Skin of body (tissue), 2 donors: ENCODE results near the gene CBFA2T2. TPM values are rescaled to one million over a fixed set of nuclear protein-coding genes. Genes with fewer than 3 reads are reported as not detected.
"Not testable (repeated sequence)": the region's sequence is repeated elsewhere in the genome, so short reads cannot be mapped to it uniquely, and the experiment has no call there.

Experiments used
- DNase-seq: peaks from one replicate; lab custom pipeline; 2025; lab: John Stamatoyannopoulos, UW
- total RNA-seq: library from RNA; depleted of rRNA; stranded (reverse); fragments of >200 nt; gene quantifications from one replicate; pipeline ENCODE4 v1.2.3, GENCODE V29; 2014

The CBFA2T2 gene
- total RNA-seq, 1 donor from 2014 or later = 14.4 TPM

GRCh38 chr20:33470457-33470856 is 19.4 kb upstream of the CBFA2T2 start:
- DNase-seq = no peak

DNA sequence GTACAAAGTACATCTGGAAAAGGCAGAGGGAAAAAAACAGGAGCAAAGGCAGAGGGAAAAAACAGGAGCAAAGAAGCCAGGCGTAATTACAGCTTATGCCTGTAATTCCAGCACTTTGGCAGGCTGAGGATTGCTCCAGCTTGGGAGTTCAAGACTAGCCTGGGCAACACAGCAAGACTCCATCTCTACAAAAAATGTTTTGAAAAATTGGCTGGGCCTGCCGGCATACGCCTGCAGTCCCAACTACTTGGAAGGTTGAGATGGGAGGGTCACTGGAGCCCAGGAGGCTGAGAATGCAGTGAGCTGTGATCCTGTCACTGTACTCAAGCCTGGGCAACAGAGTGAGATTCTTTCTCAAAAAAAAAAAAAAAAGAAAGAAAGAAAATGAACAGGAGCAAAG is 19.0 kb upstream of the CBFA2T2 start:
- no peak for DNase-seq

DNA sequence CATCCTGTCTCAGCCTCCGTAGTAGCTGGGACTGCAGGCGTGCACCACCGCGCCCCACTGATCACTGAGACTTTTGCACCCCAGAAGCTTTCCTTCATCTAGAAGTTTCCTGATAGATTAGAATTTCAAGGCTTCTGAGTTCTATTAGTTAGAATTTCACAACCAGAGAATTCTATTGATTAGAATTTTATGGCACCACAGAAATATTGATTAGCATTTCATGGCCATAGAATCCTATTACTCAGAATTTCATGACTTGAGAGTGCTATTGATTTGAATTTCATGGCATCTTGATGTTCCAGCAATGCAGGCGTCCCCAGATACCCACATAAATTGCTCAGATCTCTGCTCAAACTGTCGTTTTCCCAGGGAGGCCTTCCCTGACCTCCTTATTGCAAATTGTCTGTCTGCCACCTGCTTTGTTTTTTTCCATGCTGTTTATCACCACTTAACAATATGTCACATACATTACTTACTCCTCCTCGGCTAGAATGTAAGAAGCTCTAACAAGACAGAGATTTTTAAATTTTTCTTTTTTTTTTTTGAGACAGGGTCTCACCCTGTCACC is 16.9 kb upstream of the CBFA2T2 start:
- no peak for DNase-seq

GRCh38 chr20:33474097-33474873 is 15.6 kb upstream of the CBFA2T2 start:
- DNase-seq = no peak

- no peak for DNase-seq
Observed at GRCh38 chr20:33474963-33475362, 14.9 kb upstream of the CBFA2T2 start.

GRCh38 chr20:33475381-33476152 is 14.3 kb upstream of the CBFA2T2 start:
- no peak for DNase-seq

DNA sequence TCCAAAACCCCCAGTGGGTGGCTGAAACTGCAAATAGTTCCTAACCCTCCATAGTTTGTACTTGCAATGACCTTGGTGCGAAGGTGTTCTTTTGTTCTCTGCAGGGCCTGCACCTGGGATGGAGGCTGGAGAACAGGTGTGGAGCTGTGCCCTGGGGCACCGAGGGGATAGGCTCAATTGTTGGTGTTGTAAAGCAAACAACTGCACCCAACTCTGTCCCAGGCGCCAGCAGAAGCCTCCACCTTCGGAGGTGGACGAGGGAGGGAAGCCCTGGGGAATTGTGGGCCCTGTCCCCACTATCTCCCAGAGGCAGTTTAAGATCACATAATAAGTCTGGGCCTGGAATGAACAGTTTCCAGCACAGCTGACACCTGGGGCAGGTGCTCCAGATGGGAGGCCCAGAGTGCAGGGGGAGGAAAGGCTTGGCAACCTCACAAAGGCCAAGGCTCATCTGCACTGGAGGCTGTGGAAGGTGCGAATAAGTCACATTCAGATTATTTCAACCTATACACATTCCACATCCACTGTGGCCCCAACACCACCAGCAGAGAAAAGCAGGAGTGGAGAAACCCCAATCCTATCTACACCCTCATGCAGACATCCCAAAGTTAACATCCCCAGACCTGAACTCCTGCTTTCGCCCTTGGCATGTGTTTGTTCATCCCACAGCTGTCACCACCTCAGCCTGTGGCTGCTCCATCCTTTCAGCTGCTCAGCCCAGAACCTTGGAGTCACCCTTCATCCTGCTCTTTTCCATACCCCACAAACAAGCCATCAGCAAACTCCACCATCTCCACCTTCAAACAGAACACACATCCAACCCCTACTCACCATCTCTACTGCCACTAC is 12.3 kb upstream of the CBFA2T2 start:
- DNase-seq = no peak

DNA sequence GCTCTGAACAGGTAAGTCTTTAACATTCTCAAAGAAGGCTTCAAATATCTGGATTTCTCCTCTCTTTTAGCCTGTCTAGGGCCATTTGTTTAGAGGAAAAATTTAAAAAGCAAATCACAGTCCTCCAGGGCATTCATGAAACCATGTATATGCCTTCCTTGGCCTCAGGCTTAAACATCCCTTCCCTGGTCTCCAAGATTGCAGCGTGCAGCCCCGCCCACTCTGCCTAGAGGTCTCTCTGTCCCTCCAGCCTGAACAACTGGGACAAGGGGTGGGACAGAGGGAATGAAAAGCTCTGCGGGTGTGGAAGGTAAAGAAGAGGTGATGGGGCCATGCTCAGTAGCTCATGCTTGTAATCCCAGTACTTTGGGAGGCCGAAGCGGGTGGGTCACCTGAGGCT is 9.8 kb upstream of the CBFA2T2 start:
- no peak for DNase-seq

DNA sequence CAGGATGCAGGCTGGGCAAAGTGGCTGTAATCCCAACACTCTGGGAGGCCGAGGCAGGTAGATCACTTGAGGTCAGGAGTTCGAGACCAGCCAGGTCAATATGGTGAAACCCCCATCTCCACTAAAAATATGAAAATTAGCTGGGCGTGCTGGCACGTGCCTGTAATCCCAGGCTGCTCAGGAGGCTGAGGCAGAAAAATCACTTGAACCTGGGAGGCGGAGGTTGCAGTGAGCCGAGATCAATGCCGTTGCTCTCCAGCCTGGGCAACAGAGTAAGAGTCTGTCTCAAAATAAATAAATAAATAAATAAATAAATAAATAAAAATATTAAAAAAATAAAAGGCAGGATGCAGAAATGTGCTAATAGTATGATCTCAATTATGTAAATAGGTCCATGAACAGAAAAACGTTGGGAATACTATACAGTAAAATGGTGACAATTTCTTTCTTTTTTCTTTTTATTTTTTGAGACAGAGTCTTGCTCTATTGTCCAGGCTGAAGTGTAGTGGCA is 8.4 kb upstream of the CBFA2T2 start:
- no peak for DNase-seq

GRCh38 chr20:33482581-33482980 is 7.3 kb upstream of the CBFA2T2 start:
- DNase-seq = no peak

GRCh38 chr20:33483186-33483585 is 6.7 kb upstream of the CBFA2T2 start:
- not testable (repeated sequence) for DNase-seq

- DNase-seq = no peak
Observed at GRCh38 chr20:33488201-33488600, 1.7 kb upstream of the CBFA2T2 start.

- DNase-seq = not testable (repeated sequence)
Observed at GRCh38 chr20:33488661-33489494, 1.0 kb upstream of the CBFA2T2 start.

GRCh38 chr20:33489495-33490022 is 337 bp upstream of the CBFA2T2 start:
- peak; percentile 94 for DNase-seq

- no peak for DNase-seq
Observed at GRCh38 chr20:33490934-33491656, 1.2 kb downstream of the CBFA2T2 start.

- no peak for DNase-seq
Observed at GRCh38 chr20:33493076-33493766, 3.3 kb downstream of the CBFA2T2 start.

- not testable (repeated sequence) for DNase-seq
Observed at GRCh38 chr20:33496776-33497175, 6.9 kb downstream of the CBFA2T2 start.

- peak; percentile 63 for DNase-seq
Observed at GRCh38 chr20:33499355-33499754, 9.5 kb downstream of the CBFA2T2 start.

DNA sequence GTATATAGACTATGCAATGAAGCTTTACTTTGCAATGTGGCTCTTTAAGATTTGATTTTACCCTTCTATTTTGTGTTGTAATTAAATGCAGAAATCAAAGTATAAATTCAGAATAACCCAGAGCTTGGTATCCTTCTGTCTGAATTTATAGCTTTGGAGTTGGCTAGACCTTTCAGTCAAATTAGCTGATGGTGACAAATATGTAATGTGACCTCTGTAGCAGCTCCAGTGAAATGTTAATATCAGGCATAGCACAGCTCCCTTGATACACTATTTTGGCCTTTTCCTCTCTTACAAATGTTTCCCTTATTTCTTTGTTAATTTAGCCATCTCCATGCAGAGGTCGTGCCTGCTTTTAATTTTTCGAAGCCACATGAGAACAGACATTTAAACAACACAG is 11.1 kb downstream of the CBFA2T2 start:
- peak; percentile 24 for DNase-seq
